HEK293 (cell line): ENCODE results near the gene COQ10A.

Experiments
- GLI4 ChIP-seq: fragments of 450-650 bp; formaldehyde crosslinking; IDR thresholded peaks from 2 replicates; pipeline ENCODE4 v1.5.1; 2016; ENCODE audit warnings: missing biosample characterization, missing genetic modification characterization
- HOXC10 ChIP-seq: sonication (generic); formaldehyde crosslinking; IDR thresholded peaks from 2 replicates; pipeline ENCODE4 v1.8.1; 2023; ENCODE audit warnings: mild to moderate bottlenecking, missing genetic modification reagents
- KLF1 ChIP-seq: fragments of 450-650 bp; formaldehyde crosslinking; IDR thresholded peaks from 2 replicates; pipeline ENCODE4 v1.5.1; 2016; ENCODE audit warnings: missing biosample characterization, missing genetic modification characterization
- KLF9 ChIP-seq: fragments of 450-650 bp; formaldehyde crosslinking; IDR thresholded peaks from 2 replicates; pipeline ENCODE4 v1.5.1; 2016; ENCODE audit warnings: missing biosample characterization, missing genetic modification characterization, low read depth
- MYNN ChIP-seq: fragments of 450-650 bp; formaldehyde crosslinking; IDR thresholded peaks from 2 replicates; pipeline ENCODE4 v1.5.1; 2016; ENCODE audit warnings: missing biosample characterization, missing genetic modification characterization, borderline replicate concordance
- SCRT1 ChIP-seq: fragments of 450-650 bp; formaldehyde crosslinking; IDR thresholded peaks from 2 replicates; pipeline ENCODE4 v1.5.1; 2016; ENCODE audit warnings: missing biosample characterization, missing genetic modification characterization, borderline replicate concordance
- SP3 ChIP-seq: fragments of 450-650 bp; formaldehyde crosslinking; IDR thresholded peaks from 2 replicates; pipeline ENCODE4 v1.5.1; 2016; ENCODE audit warnings: missing biosample characterization, missing genetic modification characterization
- ZBTB17 ChIP-seq: fragments of 450-650 bp; formaldehyde crosslinking; IDR thresholded peaks from 2 replicates; pipeline ENCODE4 v1.5.1; 2016; ENCODE audit warnings: missing biosample characterization, missing genetic modification characterization
- ZNF174 ChIP-seq: fragments of 450-650 bp; formaldehyde crosslinking; IDR thresholded peaks from 2 replicates; pipeline ENCODE4 v1.5.0; 2017; ENCODE audit warnings: missing biosample characterization, mild to moderate bottlenecking, missing genetic modification characterization
- ZNF366 ChIP-seq: fragments of 450-650 bp; formaldehyde crosslinking; conservative IDR thresholded peaks from 2 replicates; pipeline ENCODE4 v1.5.1; 2016; ENCODE audit warnings: missing biosample characterization, missing genetic modification characterization
- ZNF416 ChIP-seq: fragments of 450-650 bp; formaldehyde crosslinking; IDR thresholded peaks from 2 replicates; pipeline ENCODE4 v1.5.1; 2016; ENCODE audit warnings: missing biosample characterization, missing genetic modification characterization
- ZNF423 ChIP-seq: fragments of 450-650 bp; formaldehyde crosslinking; IDR thresholded peaks from 2 replicates; pipeline ENCODE4 v1.5.1; 2016; ENCODE audit warnings: missing biosample characterization, missing genetic modification characterization
- ZNF544 ChIP-seq: fragments of 450-650 bp; formaldehyde crosslinking; IDR thresholded peaks from 2 replicates; pipeline ENCODE4 v1.5.0; 2017; ENCODE audit warnings: missing biosample characterization, missing genetic modification characterization
- ZNF549 ChIP-seq: fragments of 450-650 bp; IDR thresholded peaks from 2 replicates; pipeline ENCODE4 v1.5.1; 2018; ENCODE audit warnings: missing biosample characterization, missing genetic modification characterization, mild to moderate bottlenecking, inconsistent platforms, moderate library complexity
- ZNF555 ChIP-seq: fragments of 450-650 bp; formaldehyde crosslinking; conservative IDR thresholded peaks from 2 replicates; pipeline ENCODE4 v1.5.1; 2017; ENCODE audit warnings: missing biosample characterization, mild to moderate bottlenecking, missing genetic modification characterization, inconsistent platforms
- ZNF600 ChIP-seq: fragments of 450-650 bp; formaldehyde crosslinking; IDR thresholded peaks from 2 replicates; pipeline ENCODE4 v1.5.1; 2016; ENCODE audit warnings: missing biosample characterization, missing genetic modification characterization
- ZNF623 ChIP-seq: fragments of 450-650 bp; formaldehyde crosslinking; IDR thresholded peaks from 2 replicates; pipeline ENCODE4 v1.5.1; 2016; ENCODE audit warnings: missing biosample characterization, missing genetic modification characterization
- ZNF654 ChIP-seq: fragments of 450-650 bp; formaldehyde crosslinking; IDR thresholded peaks from 2 replicates; pipeline ENCODE4 v1.5.1; 2016; ENCODE audit warnings: low read depth, missing biosample characterization, missing genetic modification characterization
- TF ChIP-seq, protein P1 (sequence below): fragments of 450-650 bp; formaldehyde crosslinking; conservative IDR thresholded peaks from 2 replicates; pipeline ENCODE4 v1.5.1; 2016; ENCODE audit warnings: low read depth, missing biosample characterization, missing genetic modification characterization
- TF ChIP-seq, protein P2 (sequence below): fragments of 450-650 bp; formaldehyde crosslinking; IDR thresholded peaks from 2 replicates; pipeline ENCODE4 v1.5.1; 2016; ENCODE audit warnings: missing biosample characterization, missing genetic modification characterization
- TF ChIP-seq, protein P3 (sequence below): fragments of 450-650 bp; formaldehyde crosslinking; IDR thresholded peaks from 2 replicates; pipeline ENCODE4 v1.5.1; 2017; ENCODE audit warnings: missing biosample characterization, missing genetic modification characterization
- TF ChIP-seq, protein P4 (sequence below): fragments of 450-650 bp; formaldehyde crosslinking; IDR thresholded peaks from 2 replicates; pipeline ENCODE4 v1.5.1; 2016; ENCODE audit warnings: missing biosample characterization, missing genetic modification characterization
- TF ChIP-seq, protein P5 (sequence below): fragments of 450-650 bp; formaldehyde crosslinking; IDR thresholded peaks from 2 replicates; pipeline ENCODE4 v1.5.1; 2016; ENCODE audit warnings: missing biosample characterization, missing genetic modification characterization
- TF ChIP-seq, protein P6 (sequence below): fragments of 450-650 bp; formaldehyde crosslinking; IDR thresholded peaks from 2 replicates; pipeline ENCODE4 v1.5.1; 2016; ENCODE audit warnings: missing biosample characterization, missing genetic modification characterization

Gene COQ10A

DNA sequence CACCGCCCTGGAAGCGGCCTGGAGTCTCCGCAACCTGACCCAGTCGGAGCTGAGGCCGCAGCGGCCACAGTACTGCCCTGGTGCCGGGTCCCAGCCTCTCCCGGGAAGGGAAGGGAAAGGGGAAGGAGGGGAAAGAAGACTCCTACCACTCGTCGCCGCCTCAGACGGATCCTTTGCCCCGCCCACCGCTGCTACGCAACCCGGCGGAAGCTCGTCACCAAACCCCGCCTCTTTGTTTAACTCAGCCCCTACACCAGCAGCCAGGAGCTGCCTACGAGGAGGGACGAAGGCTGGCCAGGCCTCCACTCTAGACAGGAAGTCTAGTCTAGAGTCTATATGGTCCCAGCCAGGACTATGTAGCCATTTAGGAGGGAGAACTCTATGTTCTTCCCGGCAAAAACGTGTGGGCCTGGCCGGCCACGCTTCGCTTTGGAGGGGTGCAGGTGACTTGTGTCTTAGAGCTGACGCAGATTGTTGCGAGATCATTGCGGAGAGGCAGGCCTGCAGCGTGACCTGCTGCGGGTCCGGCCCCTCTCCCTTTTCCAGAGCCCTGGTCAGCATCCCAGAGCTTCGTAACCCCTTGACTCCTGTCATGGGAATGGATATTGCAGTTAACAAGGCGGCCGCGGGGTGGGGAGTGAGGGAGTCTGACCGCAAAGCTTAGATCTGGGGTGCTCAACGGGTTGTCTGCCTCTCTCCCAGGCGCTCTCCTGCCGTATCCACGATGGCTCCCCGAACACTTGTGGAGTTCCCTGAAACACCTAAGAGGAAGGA lies 44.8 kb upstream of the COQ10A start, which contains the start of gene RNF41 (continued):
- TF ChIP-seq, protein P1, sequence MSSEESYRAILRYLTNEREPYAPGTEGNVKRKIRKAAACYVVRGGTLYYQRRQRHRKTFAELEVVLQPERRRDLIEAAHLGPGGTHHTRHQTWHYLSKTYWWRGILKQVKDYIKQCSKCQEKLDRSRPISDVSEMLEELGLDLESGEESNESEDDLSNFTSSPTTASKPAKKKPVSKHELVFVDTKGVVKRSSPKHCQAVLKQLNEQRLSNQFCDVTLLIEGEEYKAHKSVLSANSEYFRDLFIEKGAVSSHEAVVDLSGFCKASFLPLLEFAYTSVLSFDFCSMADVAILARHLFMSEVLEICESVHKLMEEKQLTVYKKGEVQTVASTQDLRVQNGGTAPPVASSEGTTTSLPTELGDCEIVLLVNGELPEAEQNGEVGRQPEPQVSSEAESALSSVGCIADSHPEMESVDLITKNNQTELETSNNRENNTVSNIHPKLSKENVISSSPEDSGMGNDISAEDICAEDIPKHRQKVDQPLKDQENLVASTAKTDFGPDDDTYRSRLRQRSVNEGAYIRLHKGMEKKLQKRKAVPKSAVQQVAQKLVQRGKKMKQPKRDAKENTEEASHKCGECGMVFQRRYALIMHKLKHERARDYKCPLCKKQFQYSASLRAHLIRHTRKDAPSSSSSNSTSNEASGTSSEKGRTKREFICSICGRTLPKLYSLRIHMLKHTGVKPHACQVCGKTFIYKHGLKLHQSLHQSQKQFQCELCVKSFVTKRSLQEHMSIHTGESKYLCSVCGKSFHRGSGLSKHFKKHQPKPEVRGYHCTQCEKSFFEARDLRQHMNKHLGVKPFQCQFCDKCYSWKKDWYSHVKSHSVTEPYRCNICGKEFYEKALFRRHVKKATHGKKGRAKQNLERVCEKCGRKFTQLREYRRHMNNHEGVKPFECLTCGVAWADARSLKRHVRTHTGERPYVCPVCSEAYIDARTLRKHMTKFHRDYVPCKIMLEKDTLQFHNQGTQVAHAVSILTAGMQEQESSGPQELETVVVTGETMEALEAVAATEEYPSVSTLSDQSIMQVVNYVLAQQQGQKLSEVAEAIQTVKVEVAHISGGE = peak; percentile 78
- TF ChIP-seq ZNF416 (tag by site-specific recombination) (no peak), KLF1 (tag by site-specific recombination) (no peak), SP3 (peak; percentile 87), HOXC10 (CRISPR knock-in tag) (no peak), ZNF423 (tag by site-specific recombination) (no peak), GLI4 (tag by site-specific recombination) (no peak), ZNF555 (tag by site-specific recombination) (no peak), ZNF623 (tag by site-specific recombination) (no peak), ZNF654 (no peak), ZNF366 (tag by site-specific recombination) (peak; percentile 59), ZBTB17 (peak; percentile 50), MYNN (tag by site-specific recombination) (no peak), ZNF544 (no peak), ZNF600 (tag by site-specific recombination) (peak; percentile 87; the same call in 1 of the 2 replicates), ZNF174 (tag by site-specific recombination) (no peak), KLF9 (tag by site-specific recombination) (no peak), SCRT1 (tag by site-specific recombination) (no peak), ZNF549 (tag by site-specific recombination) (no peak)
- TF ChIP-seq, protein P2, sequence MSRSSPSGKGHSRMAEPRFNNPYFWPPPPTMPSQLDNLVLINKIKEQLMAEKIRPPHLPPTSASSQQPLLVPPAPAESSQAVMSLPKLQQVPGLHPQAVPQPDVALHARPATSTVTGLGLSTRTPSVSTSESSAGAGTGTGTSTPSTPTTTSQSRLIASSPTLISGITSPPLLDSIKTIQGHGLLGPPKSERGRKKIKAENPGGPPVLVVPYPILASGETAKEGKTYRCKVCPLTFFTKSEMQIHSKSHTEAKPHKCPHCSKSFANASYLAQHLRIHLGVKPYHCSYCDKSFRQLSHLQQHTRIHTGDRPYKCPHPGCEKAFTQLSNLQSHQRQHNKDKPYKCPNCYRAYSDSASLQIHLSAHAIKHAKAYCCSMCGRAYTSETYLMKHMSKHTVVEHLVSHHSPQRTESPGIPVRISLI (tag by site-specific recombination) = no peak
- TF ChIP-seq, protein P3, sequence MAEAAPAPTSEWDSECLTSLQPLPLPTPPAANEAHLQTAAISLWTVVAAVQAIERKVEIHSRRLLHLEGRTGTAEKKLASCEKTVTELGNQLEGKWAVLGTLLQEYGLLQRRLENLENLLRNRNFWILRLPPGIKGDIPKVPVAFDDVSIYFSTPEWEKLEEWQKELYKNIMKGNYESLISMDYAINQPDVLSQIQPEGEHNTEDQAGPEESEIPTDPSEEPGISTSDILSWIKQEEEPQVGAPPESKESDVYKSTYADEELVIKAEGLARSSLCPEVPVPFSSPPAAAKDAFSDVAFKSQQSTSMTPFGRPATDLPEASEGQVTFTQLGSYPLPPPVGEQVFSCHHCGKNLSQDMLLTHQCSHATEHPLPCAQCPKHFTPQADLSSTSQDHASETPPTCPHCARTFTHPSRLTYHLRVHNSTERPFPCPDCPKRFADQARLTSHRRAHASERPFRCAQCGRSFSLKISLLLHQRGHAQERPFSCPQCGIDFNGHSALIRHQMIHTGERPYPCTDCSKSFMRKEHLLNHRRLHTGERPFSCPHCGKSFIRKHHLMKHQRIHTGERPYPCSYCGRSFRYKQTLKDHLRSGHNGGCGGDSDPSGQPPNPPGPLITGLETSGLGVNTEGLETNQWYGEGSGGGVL (tag by site-specific recombination) = peak; percentile 16; the same call in 1 of the 2 replicates
- TF ChIP-seq, protein P4, sequence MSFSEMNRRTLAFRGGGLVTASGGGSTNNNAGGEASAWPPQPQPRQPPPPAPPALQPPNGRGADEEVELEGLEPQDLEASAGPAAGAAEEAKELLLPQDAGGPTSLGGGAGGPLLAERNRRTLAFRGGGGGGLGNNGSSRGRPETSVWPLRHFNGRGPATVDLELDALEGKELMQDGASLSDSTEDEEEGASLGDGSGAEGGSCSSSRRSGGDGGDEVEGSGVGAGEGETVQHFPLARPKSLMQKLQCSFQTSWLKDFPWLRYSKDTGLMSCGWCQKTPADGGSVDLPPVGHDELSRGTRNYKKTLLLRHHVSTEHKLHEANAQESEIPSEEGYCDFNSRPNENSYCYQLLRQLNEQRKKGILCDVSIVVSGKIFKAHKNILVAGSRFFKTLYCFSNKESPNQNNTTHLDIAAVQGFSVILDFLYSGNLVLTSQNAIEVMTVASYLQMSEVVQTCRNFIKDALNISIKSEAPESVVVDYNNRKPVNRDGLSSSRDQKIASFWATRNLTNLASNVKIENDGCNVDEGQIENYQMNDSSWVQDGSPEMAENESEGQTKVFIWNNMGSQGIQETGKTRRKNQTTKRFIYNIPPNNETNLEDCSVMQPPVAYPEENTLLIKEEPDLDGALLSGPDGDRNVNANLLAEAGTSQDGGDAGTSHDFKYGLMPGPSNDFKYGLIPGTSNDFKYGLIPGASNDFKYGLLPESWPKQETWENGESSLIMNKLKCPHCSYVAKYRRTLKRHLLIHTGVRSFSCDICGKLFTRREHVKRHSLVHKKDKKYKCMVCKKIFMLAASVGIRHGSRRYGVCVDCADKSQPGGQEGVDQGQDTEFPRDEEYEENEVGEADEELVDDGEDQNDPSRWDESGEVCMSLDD (tag by site-specific recombination) = no peak
- TF ChIP-seq, protein P5, sequence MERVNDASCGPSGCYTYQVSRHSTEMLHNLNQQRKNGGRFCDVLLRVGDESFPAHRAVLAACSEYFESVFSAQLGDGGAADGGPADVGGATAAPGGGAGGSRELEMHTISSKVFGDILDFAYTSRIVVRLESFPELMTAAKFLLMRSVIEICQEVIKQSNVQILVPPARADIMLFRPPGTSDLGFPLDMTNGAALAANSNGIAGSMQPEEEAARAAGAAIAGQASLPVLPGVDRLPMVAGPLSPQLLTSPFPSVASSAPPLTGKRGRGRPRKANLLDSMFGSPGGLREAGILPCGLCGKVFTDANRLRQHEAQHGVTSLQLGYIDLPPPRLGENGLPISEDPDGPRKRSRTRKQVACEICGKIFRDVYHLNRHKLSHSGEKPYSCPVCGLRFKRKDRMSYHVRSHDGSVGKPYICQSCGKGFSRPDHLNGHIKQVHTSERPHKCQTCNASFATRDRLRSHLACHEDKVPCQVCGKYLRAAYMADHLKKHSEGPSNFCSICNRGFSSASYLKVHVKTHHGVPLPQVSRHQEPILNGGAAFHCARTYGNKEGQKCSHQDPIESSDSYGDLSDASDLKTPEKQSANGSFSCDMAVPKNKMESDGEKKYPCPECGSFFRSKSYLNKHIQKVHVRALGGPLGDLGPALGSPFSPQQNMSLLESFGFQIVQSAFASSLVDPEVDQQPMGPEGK (tag by site-specific recombination) = no peak; the same call in 1 of the 2 replicates
- TF ChIP-seq, protein P6, sequence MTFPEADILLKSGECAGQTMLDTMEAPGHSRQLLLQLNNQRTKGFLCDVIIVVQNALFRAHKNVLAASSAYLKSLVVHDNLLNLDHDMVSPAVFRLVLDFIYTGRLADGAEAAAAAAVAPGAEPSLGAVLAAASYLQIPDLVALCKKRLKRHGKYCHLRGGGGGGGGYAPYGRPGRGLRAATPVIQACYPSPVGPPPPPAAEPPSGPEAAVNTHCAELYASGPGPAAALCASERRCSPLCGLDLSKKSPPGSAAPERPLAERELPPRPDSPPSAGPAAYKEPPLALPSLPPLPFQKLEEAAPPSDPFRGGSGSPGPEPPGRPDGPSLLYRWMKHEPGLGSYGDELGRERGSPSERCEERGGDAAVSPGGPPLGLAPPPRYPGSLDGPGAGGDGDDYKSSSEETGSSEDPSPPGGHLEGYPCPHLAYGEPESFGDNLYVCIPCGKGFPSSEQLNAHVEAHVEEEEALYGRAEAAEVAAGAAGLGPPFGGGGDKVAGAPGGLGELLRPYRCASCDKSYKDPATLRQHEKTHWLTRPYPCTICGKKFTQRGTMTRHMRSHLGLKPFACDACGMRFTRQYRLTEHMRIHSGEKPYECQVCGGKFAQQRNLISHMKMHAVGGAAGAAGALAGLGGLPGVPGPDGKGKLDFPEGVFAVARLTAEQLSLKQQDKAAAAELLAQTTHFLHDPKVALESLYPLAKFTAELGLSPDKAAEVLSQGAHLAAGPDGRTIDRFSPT (tag by site-specific recombination) = no peak
